GM23248 (cell line): ENCODE measurements around the gene MET. TPM values are rescaled to one million over a fixed set of nuclear protein-coding genes. Genes with fewer than 3 reads are reported as not detected.

ENCODE experiments used
- DNase-seq: peaks from one replicate; pipeline ENCODE4 v3.0.0-alpha.2; 2015
- H2AFZ ChIP-seq: fragments of 200-600 bp; sonication (generic); 2 replicates; pipeline ENCODE4 v1.6.1; 2016; ENCODE audit warnings: antibody characterized with exemption
- H3F3A ChIP-seq: fragments of 200-600 bp; sonication (generic); 2 replicates; pipeline ENCODE4 v1.6.1; 2016; ENCODE audit warnings: mild to moderate bottlenecking, antibody characterized with exemption, mixed run types; ENCODE audit not compliant: insufficient read depth
- H3K27ac ChIP-seq: fragments of 200-600 bp; sonication (generic); 2 replicates; pipeline ENCODE4 v1.5.1; 2016; ENCODE audit warnings: mild to moderate bottlenecking
- H3K27me3 ChIP-seq: fragments of 200-600 bp; sonication (generic); replicated peaks from 2 replicates; pipeline ENCODE4 v1.6.1; 2016; ENCODE audit warnings: mild to moderate bottlenecking; ENCODE audit not compliant: insufficient read depth
- H3K36me3 ChIP-seq: fragments of 200-600 bp; sonication (generic); 2 replicates; pipeline ENCODE4 v1.6.1; 2016; ENCODE audit warnings: low read depth, mild to moderate bottlenecking
- H3K4me1 ChIP-seq: fragments of 200-600 bp; sonication (generic); 2 replicates; pipeline ENCODE4 v1.6.1; 2016; ENCODE audit warnings: mild to moderate bottlenecking; ENCODE audit not compliant: insufficient read depth
- H3K4me2 ChIP-seq: fragments of 200-600 bp; sonication (generic); one replicate; pipeline ENCODE4 v1.6.1; 2016; ENCODE audit warnings: mild to moderate bottlenecking; ENCODE audit not compliant: unreplicated experiment
- H3K4me3 ChIP-seq: fragments of 200-600 bp; sonication (generic); 2 replicates; pipeline ENCODE4 v1.5.1; 2016; ENCODE audit warnings: mild to moderate bottlenecking
- H3K79me2 ChIP-seq: fragments of 200-600 bp; sonication (generic); 2 replicates; pipeline ENCODE4 v1.6.1; 2016; ENCODE audit warnings: mild to moderate bottlenecking; ENCODE audit not compliant: insufficient read depth
- H3K9ac ChIP-seq: fragments of 200-600 bp; sonication (generic); 2 replicates; pipeline ENCODE4 v1.6.1; 2016; ENCODE audit warnings: mild to moderate bottlenecking
- H3K9me2 ChIP-seq: fragments of 200-600 bp; sonication (generic); 2 replicates; pipeline ENCODE4 v1.6.1; 2016; ENCODE audit warnings: mixed run types, mild to moderate bottlenecking, moderate library complexity; ENCODE audit not compliant: insufficient read depth
- H3K9me3 ChIP-seq: fragments of 200-600 bp; sonication (generic); one replicate; pipeline ENCODE4 v1.6.1; 2017; ENCODE audit warnings: low read depth
- H4K20me1 ChIP-seq: fragments of 200-600 bp; sonication (generic); 2 replicates; pipeline ENCODE4 v1.6.0; 2016; ENCODE audit not compliant: insufficient read depth
- EZH2 ChIP-seq: fragments of 200-600 bp; sonication (generic); IDR thresholded peaks from 2 replicates; pipeline ENCODE4 v1.6.1; 2018; ENCODE audit warnings: antibody characterized with exemption, mild to moderate bottlenecking; ENCODE audit not compliant: insufficient read depth, poor library complexity, severe bottlenecking
- EZH2phosphoT487 ChIP-seq: fragments of 200-600 bp; sonication (generic); IDR thresholded peaks from 2 replicates; pipeline ENCODE4 v1.6.1; 2018; ENCODE audit warnings: antibody characterized with exemption, moderate library complexity, mild to moderate bottlenecking, low read depth; ENCODE audit not compliant: insufficient read depth
- WGBS, 2 experiments: methylation state at CpG; one replicate each; pipeline ENCODE4 v1.1.6; 2015 to 2017; ENCODE audit warnings: low lambda C conversion rate in 2 of 2, low coverage in 1 of 2; ENCODE audit errors: missing lambda C conversion rate in 2 of 2; 5-methylcytosine and 5-hydroxymethylcytosine counted together
- in situ Hi-C: fragments of 300-500 bp; cut with MboI; formaldehyde crosslinking; loops from 2 replicates; pipeline ENCODE4 v1.15.0; 2020
- polyA plus RNA-seq: library from polyadenylated mRNA; unstranded; fragments of >200 nt; fragmentation: Nextera tagmentation; extraction: Ambion mirVana; gene quantifications from 2 replicates; pipeline ENCODE4 v1.2.1, GENCODE V29; 2016
- total RNA-seq: library from RNA; depleted of rRNA; stranded (reverse); fragments of >200 nt; shearing (Covaris generic); gene quantifications from 2 replicates; pipeline ENCODE4 v1.2.3, GENCODE V29; 2014

The MET gene
- total and polyA plus RNA-seq, 2 experiments from 2014 or later = 25.3 to 62.3 TPM

- no peak overlapping the region for H3K27ac ChIP-seq
- peaks cover 11% of the 10 kb centered on the region; the same call in 1 of the 2 replicates for H3K36me3 ChIP-seq
- H4K20me1 ChIP-seq = no peaks in the 10 kb centered on the region
- no peak overlapping the region for H2AFZ ChIP-seq
- no peaks in the 10 kb centered on the region for H3K9me2 ChIP-seq
- DNase-seq = no peak
- H3K27me3 ChIP-seq = no peaks in the 10 kb centered on the region
- H3F3A ChIP-seq = peaks cover 38% of the 10 kb centered on the region
- no peak overlapping the region for H3K4me2 ChIP-seq
- no peak overlapping the region for H3K4me3 ChIP-seq
- TF ChIP-seq EZH2phosphoT487 (no peak), EZH2 (no peak)
- no peaks in the 10 kb centered on the region for H3K79me2 ChIP-seq
- WGBS, 2 experiments = 67 to 80% methylated on average over 1 of the region's 1 CpG
- in situ Hi-C loops = no loop called here
- peaks cover 61% of the 10 kb centered on the region for H3K4me1 ChIP-seq
- no peak overlapping the region for H3K9ac ChIP-seq
- no peaks in the 10 kb centered on the region for H3K9me3 ChIP-seq
These were observed 109.0 kb downstream of the MET start for GRCh38 chr7:116780966-116781365.

- DNase-seq = no peak
- Histone ChIP-seq H3K79me2 (no peaks in the 10 kb centered on the region), H3F3A (peaks cover 38% of the 10 kb centered on the region), H4K20me1 (no peaks in the 10 kb centered on the region), H3K4me1 (peaks cover 55% of the 10 kb centered on the region), H3K27ac (peak overlapping the region; percentile 64; the same call in 1 of the 2 replicates), H3K9me3 (no peaks in the 10 kb centered on the region), H3K4me2 (peak overlapping the region; percentile 55), H3K4me3 (no peak overlapping the region), H3K27me3 (no peaks in the 10 kb centered on the region), H3K36me3 (peaks cover 11% of the 10 kb centered on the region; the same call in 1 of the 2 replicates), H3K9me2 (no peaks in the 10 kb centered on the region), H2AFZ (no peak overlapping the region), H3K9ac (no peak overlapping the region)
- in situ Hi-C loops = no loop called here
- 94 to 100% methylated on average over 2 of the region's 2 CpGs for WGBS, 2 experiments
- no peak for TF ChIP-seq EZH2
- TF ChIP-seq EZH2phosphoT487 = no peak
These were observed 109.6 kb downstream of the MET start for GRCh38 chr7:116781584-116781983.

- peak overlapping the region; percentile 64 for H3K27ac ChIP-seq
- no peaks in the 10 kb centered on the region for H3K9me2 ChIP-seq
- peaks cover 34% of the 10 kb centered on the region for H3F3A ChIP-seq
- WGBS, 2 experiments = 0 to 12% methylated on average over 1 of the region's 1 CpG
- H3K9ac ChIP-seq = peak overlapping the region; percentile 19; the same call in 1 of the 2 replicates
- no peaks in the 10 kb centered on the region for H4K20me1 ChIP-seq
- peak overlapping the region; percentile 55 for H3K4me2 ChIP-seq
- H3K27me3 ChIP-seq = no peaks in the 10 kb centered on the region
- TF ChIP-seq EZH2phosphoT487 = peak; percentile 78; the same call in 1 of the 2 replicates
- no peak for TF ChIP-seq EZH2
- in situ Hi-C loops = no loop called here
- peaks cover 49% of the 10 kb centered on the region for H3K4me1 ChIP-seq
- peak; percentile 87 for DNase-seq
- no peak overlapping the region for H2AFZ ChIP-seq
- peaks cover 11% of the 10 kb centered on the region; the same call in 1 of the 2 replicates for H3K36me3 ChIP-seq
- H3K79me2 ChIP-seq = no peaks in the 10 kb centered on the region
- no peak overlapping the region for H3K4me3 ChIP-seq
- no peaks in the 10 kb centered on the region for H3K9me3 ChIP-seq
These were observed 110.2 kb downstream of the MET start for GRCh38 chr7:116782177-116782711.

- Histone ChIP-seq H3K9me2 (no peaks in the 10 kb centered on the region), H2AFZ (no peak overlapping the region), H3K4me1 (peaks cover 34% of the 10 kb centered on the region), H3K36me3 (peaks cover 16% of the 10 kb centered on the region; the same call in 1 of the 2 replicates), H3K9ac (no peak overlapping the region), H3K9me3 (no peaks in the 10 kb centered on the region), H3F3A (peaks cover 19% of the 10 kb centered on the region), H4K20me1 (no peaks in the 10 kb centered on the region), H3K27ac (no peak overlapping the region), H3K79me2 (no peaks in the 10 kb centered on the region), H3K27me3 (no peaks in the 10 kb centered on the region), H3K4me2 (no peak overlapping the region), H3K4me3 (no peak overlapping the region)
- WGBS, 2 experiments = 82 to 88% methylated on average over 4 of the region's 4 CpGs
- TF ChIP-seq EZH2 (no peak), EZH2phosphoT487 (no peak)
- in situ Hi-C loops = no loop called here
- DNase-seq = no peak
These were observed 111.8 kb downstream of the MET start for GRCh38 chr7:116783666-116784318.
